H1 (cell line): ENCODE data around the gene CEP72. TPM values are rescaled to one million over a fixed set of nuclear protein-coding genes. Genes with fewer than 3 reads are reported as not detected.

ENCODE experiments used
- CTCF ChIA-PET: fragments of 300-600 bp; sonication (Branson Sonifier 250); formaldehyde crosslinking; loops from one replicate; lab custom pipeline; 2021; ENCODE audit not compliant: partially characterized antibody; lab: Charles Lee
- POLR2A ChIA-PET: fragments of 300-600 bp; sonication (Branson Sonifier 250); formaldehyde crosslinking; loops from one replicate; lab custom pipeline; 2021; ENCODE audit warnings: inconsistent platforms; ENCODE audit not compliant: partially characterized antibody; lab: Charles Lee
- DNase-seq, 2 experiments: peaks; one replicate each; pipeline versions ENCODE4 v3.0.0 to v3.0.0-alpha.2; 2010 to 2022; ENCODE audit warnings: low spot score in 2 of 2, low read depth in 1 of 2, mixed read lengths in 1 of 2
- FAIRE-seq: peaks from 2 replicates; lab custom pipeline; 2011; peaks lifted over from hg19 to GRCh38; lab: Jason Lieb, UNC
- H2AFZ ChIP-seq: 2 replicates; pipeline ENCODE4 v1.8.1; 2012; ENCODE audit warnings: low read length, inconsistent platforms
- H2AK5ac ChIP-seq: 2 replicates; pipeline ENCODE4 v1.6.1; 2013; ENCODE audit warnings: low read depth, low read length
- H2BK120ac ChIP-seq: replicated peaks from 2 replicates; pipeline ENCODE3; 2013; ENCODE audit warnings: low read depth, low read length, inconsistent platforms
- H2BK12ac ChIP-seq: 2 replicates; pipeline ENCODE4 v1.6.1; 2013; ENCODE audit warnings: low read depth, low read length
- H2BK15ac ChIP-seq: 2 replicates; pipeline ENCODE4 v1.6.1; 2013; ENCODE audit warnings: low read length
- H2BK20ac ChIP-seq: 2 replicates; pipeline ENCODE4 v1.6.1; 2013; ENCODE audit warnings: low read length
- H2BK5ac ChIP-seq: 2 replicates; pipeline ENCODE4 v1.6.1; 2013; ENCODE audit warnings: low read depth, low read length
- H3K14ac ChIP-seq: 2 replicates; pipeline ENCODE4 v1.6.1; 2013; ENCODE audit warnings: inconsistent platforms; ENCODE audit not compliant: insufficient read length
- H3K18ac ChIP-seq: 2 replicates; pipeline ENCODE4 v1.6.1; 2013; ENCODE audit warnings: low read length; ENCODE audit errors: extremely low read depth
- H3K23ac ChIP-seq: 2 replicates; pipeline ENCODE4 v1.6.1; 2013; ENCODE audit warnings: inconsistent platforms; ENCODE audit not compliant: insufficient read length
- H3K23me2 ChIP-seq: 2 replicates; pipeline ENCODE4 v1.6.1; 2013; ENCODE audit warnings: low read depth, low read length
- H3K27ac ChIP-seq: 2 replicates; pipeline ENCODE4 v1.6.1; 2011; ENCODE audit warnings: low read depth, low read length, inconsistent platforms
- H3K27me3 ChIP-seq, 4 experiments: replicated peaks in 1 of 4; 1 replicate in 1 of 4; 2 replicates in 3 of 4; pipeline versions ENCODE4 v1.6.1 to v1.8.1; 2011 to 2013; ENCODE audit warnings: low read length in 3 of 4, mild to moderate bottlenecking in 3 of 4, inconsistent platforms in 2 of 4, mixed read lengths in 2 of 4, moderate library complexity in 1 of 4; ENCODE audit not compliant: control insufficient read depth in 3 of 4, insufficient read depth in 3 of 4; ENCODE audit errors: extremely low read depth in 1 of 4
- H3K36me3 ChIP-seq, 4 experiments: 2 replicates each; pipeline versions ENCODE4 v1.6.1 to v1.8.1; 2011 to 2013; ENCODE audit warnings: mild to moderate bottlenecking in 4 of 4, low read length in 3 of 4, moderate library complexity in 2 of 4, control low read depth in 1 of 4, inconsistent platforms in 1 of 4; ENCODE audit not compliant: insufficient read depth in 4 of 4, control insufficient read depth in 2 of 4
- H3K4ac ChIP-seq: replicated peaks from 2 replicates; pipeline ENCODE3; 2013; ENCODE audit warnings: low read length, low read depth, mixed read lengths, inconsistent platforms; ENCODE audit not compliant: insufficient read length
- H3K4me1 ChIP-seq, 4 experiments: replicated peaks in 1 of 4; 1 replicate in 1 of 4; 2 replicates in 3 of 4; pipeline versions ENCODE4 v1.6.1 to v1.8.1; 2011 to 2013; ENCODE audit warnings: low read length in 3 of 4, inconsistent platforms in 2 of 4, mixed read lengths in 1 of 4; ENCODE audit not compliant: insufficient read depth in 4 of 4, control insufficient read depth in 3 of 4
- H3K4me2 ChIP-seq, 2 experiments: 2 replicates each; pipeline versions ENCODE4 v1.6.1 to v1.8.1; 2011 to 2013; ENCODE audit warnings: low read depth in 2 of 2, low read length in 2 of 2, control low read depth in 1 of 2, inconsistent platforms in 1 of 2, mild to moderate bottlenecking in 1 of 2; ENCODE audit not compliant: insufficient read depth in 1 of 2
- H3K4me3 ChIP-seq, 4 experiments: fragments of 200-600, 300-600 bp in 1 of 4; sonication (generic), shearing (Covaris generic), sonication (Bioruptor Twin) in 1 of 4; 2 replicates each; pipeline versions ENCODE4 v1.5.1 to v1.8.1; 2011 to 2016; ENCODE audit warnings: low read length in 4 of 4, low read depth in 3 of 4, control low read depth in 2 of 4, inconsistent platforms in 2 of 4, mild to moderate bottlenecking in 2 of 4, mixed read lengths in 1 of 4, moderate library complexity in 1 of 4; ENCODE audit not compliant: insufficient read depth in 2 of 4; ENCODE audit errors: extremely low read depth in 1 of 4
- H3K56ac ChIP-seq: replicated peaks from 2 replicates; pipeline ENCODE3; 2013; ENCODE audit warnings: low read depth, mild to moderate bottlenecking, mixed read lengths, low read length, inconsistent platforms; ENCODE audit not compliant: insufficient read length
- H3K79me1 ChIP-seq: 2 replicates; pipeline ENCODE4 v1.6.1; 2013; ENCODE audit warnings: low read depth, low read length, control low read depth
- H3K79me2 ChIP-seq, 2 experiments: 2 replicates each; pipeline versions ENCODE4 v1.6.1 to v1.8.1; 2012 to 2013; ENCODE audit warnings: low read length in 2 of 2, mild to moderate bottlenecking in 2 of 2, inconsistent platforms in 1 of 2; ENCODE audit not compliant: insufficient read depth in 2 of 2, control insufficient read depth in 1 of 2
- H3K9ac ChIP-seq, 4 experiments: replicated peaks in 1 of 4; 1 replicate in 1 of 4; 2 replicates in 3 of 4; pipeline versions ENCODE4 v1.6.1 to v1.8.1; 2011 to 2013; ENCODE audit warnings: low read depth in 3 of 4, low read length in 3 of 4, control low read depth in 2 of 4, mild to moderate bottlenecking in 2 of 4, moderate library complexity in 2 of 4, inconsistent platforms in 1 of 4; ENCODE audit errors: extremely low read depth in 1 of 4
- H3K9me3 ChIP-seq, 2 experiments: 2 replicates each; pipeline versions ENCODE4 v1.6.1 to v1.8.1; 2012 to 2013; ENCODE audit warnings: mild to moderate bottlenecking in 2 of 2, moderate library complexity in 2 of 2, control low read depth in 1 of 2, inconsistent platforms in 1 of 2, low read depth in 1 of 2, low read length in 1 of 2, mixed read lengths in 1 of 2; ENCODE audit not compliant: insufficient read depth in 2 of 2
- H4K20me1 ChIP-seq, 2 experiments: replicated peaks in 1 of 2; 2 replicates each; pipeline versions ENCODE3 to v1.8.1; 2011 to 2013; ENCODE audit warnings: inconsistent platforms in 2 of 2, low read length in 2 of 2, mild to moderate bottlenecking in 1 of 2; ENCODE audit not compliant: insufficient read depth in 2 of 2, control insufficient read depth in 1 of 2
- H4K5ac ChIP-seq: 2 replicates; pipeline ENCODE4 v1.6.1; 2013; ENCODE audit warnings: low read length, low read depth, mixed read lengths, inconsistent platforms; ENCODE audit not compliant: insufficient read length
- H4K8ac ChIP-seq: 2 replicates; pipeline ENCODE4 v1.8.0; 2013; ENCODE audit warnings: mild to moderate bottlenecking, moderate library complexity, low read length, inconsistent platforms; ENCODE audit not compliant: insufficient read depth; ENCODE audit errors: extremely low read depth
- H4K91ac ChIP-seq: replicated peaks from 2 replicates; pipeline ENCODE3; 2013; ENCODE audit warnings: low read length, mixed read lengths, inconsistent platforms; ENCODE audit not compliant: insufficient read length
- EP300 ChIP-seq, 2 experiments: IDR thresholded peaks; 1 replicate in 1 of 2; 2 replicates in 1 of 2; pipeline ENCODE4 v1.6.1; 2011 to 2012; ENCODE audit warnings: low read depth in 2 of 2, low read length in 2 of 2, mild to moderate bottlenecking in 2 of 2, borderline replicate concordance in 1 of 2, inconsistent platforms in 1 of 2, moderate library complexity in 1 of 2
- KDM1A ChIP-seq: fragments of 200-600, 300-600 bp; sonication (generic); IDR thresholded peaks from 2 replicates; pipeline ENCODE4 v1.7.1; 2016; ENCODE audit warnings: mild to moderate bottlenecking, low read length, borderline replicate concordance
- KDM5A ChIP-seq: fragments of 200-600 bp; IDR thresholded peaks from 2 replicates; pipeline ENCODE4 v1.7.1; 2012; ENCODE audit warnings: mild to moderate bottlenecking, low read length, inconsistent platforms, mixed read lengths
- MAX ChIP-seq: IDR thresholded peaks from 2 replicates; pipeline ENCODE4 v1.6.1; 2012; ENCODE audit warnings: inconsistent platforms
- POU5F1 ChIP-seq: IDR thresholded peaks from 2 replicates; pipeline ENCODE4 v1.6.1; 2011; ENCODE audit warnings: low read depth, mild to moderate bottlenecking, low read length, moderate library complexity
- RNF2 ChIP-seq: fragments of 200-900, 300-1000 bp; sonication (generic); IDR thresholded peaks from 2 replicates; pipeline ENCODE4 v1.7.1; 2016; ENCODE audit warnings: borderline replicate concordance, low read depth, mild to moderate bottlenecking, antibody characterized with exemption, low read length; ENCODE audit not compliant: poor library complexity, severe bottlenecking; ENCODE audit errors: missing control alignments
- RXRA ChIP-seq: IDR thresholded peaks from 2 replicates; pipeline ENCODE4 v1.6.1; 2011; ENCODE audit warnings: low read depth, mild to moderate bottlenecking, low read length, moderate library complexity; ENCODE audit not compliant: insufficient read depth
- SUZ12 ChIP-seq: fragments of 200-600 bp; sonication (generic); IDR thresholded peaks from 2 replicates; pipeline ENCODE4 v1.6.1; 2012; ENCODE audit warnings: mild to moderate bottlenecking, inconsistent platforms, low read length, moderate library complexity, mixed read lengths
- YY1 ChIP-seq: IDR thresholded peaks from 2 replicates; pipeline ENCODE4 v1.6.1; 2011; ENCODE audit warnings: low read depth, mild to moderate bottlenecking, low read length
- WGBS, 2 experiments: shearing (Covaris generic) in 1 of 2; methylation state at CpG; one replicate each; pipeline versions ENCODE4 v1.1.6 to v1.1.7; 2013 to 2015; ENCODE audit warnings: low lambda C conversion rate in 2 of 2, mixed read lengths in 2 of 2, inconsistent platforms in 1 of 2, low coverage in 1 of 2, missing lambda C conversion rate in 1 of 2; ENCODE audit not compliant: insufficient replicate concordance in 2 of 2, insufficient coverage in 1 of 2, insufficient read length in 1 of 2; ENCODE audit errors: extremely low coverage in 1 of 2, missing lambda C conversion rate in 1 of 2; 5-methylcytosine and 5-hydroxymethylcytosine counted together
- polyA plus RNA-seq, 7 experiments: library from polyadenylated mRNA; depleted of rRNA in 3 of 7; stranded (reverse) in 5 of 7; unstranded in 2 of 7; fragments of >200 nt in 5 of 7; fragments of 200-250 nt in 2 of 7; gene quantifications; 1 replicate in 5 of 7; 2 replicates in 1 of 7; 4 replicates in 1 of 7; pipeline versions ENCODE4 v1.2.1 to v1.2.3, GENCODE V29; 2011 to 2013; ENCODE audit warnings: missing spikeins in 2 of 7, mixed read lengths in 2 of 7
- total RNA-seq: library from RNA; stranded (reverse); fragmentation: NEBNext Ultra II Directional; extraction: Animal tissue kit (Norgen Biotek cat#: 25700); gene quantifications from 2 replicates; pipeline ENCODE4 v1.2.1, GENCODE V29; 2021

CEP72 gene
- total and polyA plus RNA-seq, 2 of the 8 experiments (the other 6 are each of a cell fraction or from before 2014, with no cell fraction given): 13.1 to 19.6 TPM

GRCh38 chr5:669111-669841, 57.1 kb downstream of the CEP72 start:
- Histone ChIP-seq H4K20me1 (peaks cover 14 to 18% of the 10 kb centered on the region in 2 experiments), H4K5ac (no peak overlapping the region), H2BK5ac (no peak overlapping the region), H3K56ac (no peak overlapping the region), H4K91ac (no peak overlapping the region), H3K27ac (no peak overlapping the region), H3K79me2 (no peaks in the 10 kb centered on the region), H2AFZ (no peak overlapping the region), H3K79me1 (peaks cover 4% of the 10 kb centered on the region; the same call in 1 of the 2 replicates), H2BK20ac (no peak overlapping the region), H3K23me2 (no peaks in the 10 kb centered on the region), H3K9me3 (no peaks in the 10 kb centered on the region), H4K8ac (no peak overlapping the region), H3K4me2 (no peak overlapping the region), H2BK15ac (no peak overlapping the region), H2AK5ac (0 out of 2 replicates have a peak overlapping the region, but pooled peaks have one; percentile 42), H3K18ac (no peak overlapping the region; the same call in 1 of the 2 replicates), H3K4ac (no peak overlapping the region), H3K27me3 (peaks cover 0 to 8% (median 2%) of the 10 kb centered on the region in 4 experiments; a peak in 3 of 7 replicates), H3K36me3 (peaks cover 3 to 11% (median 6%) of the 10 kb centered on the region in 4 experiments; a peak in 6 of 8 replicates), H3K23ac (no peak overlapping the region), H2BK12ac (no peak overlapping the region), H3K9ac (no peak overlapping the region; a peak in 1 of 7 replicates), H3K14ac (no peak overlapping the region), H3K4me1 (peaks cover 0 to 23% (median 10%) of the 10 kb centered on the region in 4 experiments; a peak in 6 of 7 replicates), H2BK120ac (no peak overlapping the region), H3K4me3 (no peak overlapping the region)
- FAIRE-seq (no peak), DNase-seq (peak in 1 of 2 experiments; percentile 97)
- whole genome bisulfite sequencing, 2 experiments: 68% methylated on average over 26 of the region's 40 CpGs; no CpG with 5 or more reads in 1 of the 2 experiments
- ChIA-PET CTCF (interaction anchor here (0.5 to 5.4 kb wide), 27 partner anchors 9 to 483 kb away, joined by 3 to 29 read pairs (median 3); partner anchors contain the start of genes BRD9 and TRIP13), POLR2A (interaction anchor here (0.7 to 1.0 kb wide), 4 partner anchors 14 to 173 kb away, joined by 3 read pairs; no protein-coding TSS in a partner anchor)
- TF ChIP-seq YY1 (0 out of 2 replicates have a peak, but pooled peaks have one; percentile 27), KDM1A (no peak), POU5F1 (no peak), SUZ12 (no peak), MAX (peak; percentile 23; the same call in 1 of the 2 replicates), RXRA (no peak), RNF2 (no peak), EP300 (IDR thresholded peaks at IDR 0.05; ENCODE audit: borderline replicate concordance in 1 of 2, low read depth in 2 of 2, low read length in 2 of 2) (peak in 1 of 2 experiments; percentile 31; a peak in 1 of 3 replicates), KDM5A (no peak)
